Measurements from ENCODE around the gene SGTA. TPM values are rescaled to one million over a fixed set of nuclear protein-coding genes. Genes with fewer than 3 reads are reported as not detected.

Gene SGTA
- total and polyA plus RNA-seq, 2 experiments from 2014 or later, result 71.6 to 102 TPM

- Histone ChIP-seq H3K36me3 (ENCODE audit: insufficient read depth) (no peaks in the 10 kb centered on the region), H3F3A (replicated peaks; ENCODE audit: low read depth) (no peaks in the 10 kb centered on the region), H2AFZ (no peak overlapping the region), H3K27ac (ENCODE audit: low read depth) (peak overlapping the region; percentile 63; the same call in 1 of the 2 replicates), H3K9me2 (ENCODE audit: insufficient read depth) (no peaks in the 10 kb centered on the region), H3K4me3 (no peak overlapping the region), H3K4me2 (no peak overlapping the region), H4K20me1 (replicated peaks; ENCODE audit: insufficient read depth) (peaks cover 62% of the 10 kb centered on the region), H3K4me1 (ENCODE audit: insufficient read depth) (no peaks in the 10 kb centered on the region), H3K79me2 (replicated peaks; ENCODE audit: insufficient read depth) (peaks cover 87% of the 10 kb centered on the region), H3K27me3 (ENCODE audit: insufficient read depth) (no peaks in the 10 kb centered on the region)
- ATAC-seq, result no peak
- TF ChIP-seq NANOG (IDR thresholded peaks at IDR 0.05; ENCODE audit: borderline replicate concordance) (no peak), JUNB (IDR thresholded peaks at IDR 0.05; ENCODE audit: unreplicated experiment) (no peak), STAT1 (IDR thresholded peaks at IDR 0.05; ENCODE audit: unreplicated experiment) (no peak)
- Mint-ChIP-seq H3K4me1 (no peaks in the 10 kb centered on the region), H3K4me3 (no peak overlapping the region), H3K27me3 (ENCODE audit: insufficient read depth, low read depth, poor library complexity) (peaks cover 4% of the 10 kb centered on the region), H3K9me3 (no peaks in the 10 kb centered on the region), H3K27ac (no peak overlapping the region), H3K36me3 (ENCODE audit: low read depth) (peaks cover 21% of the 10 kb centered on the region)
- no peak for DNase-seq (ENCODE audit: low spot score)
Measured at GRCh38 chr19:2775556-2776430, 7.3 kb downstream of the SGTA start.

DNA sequence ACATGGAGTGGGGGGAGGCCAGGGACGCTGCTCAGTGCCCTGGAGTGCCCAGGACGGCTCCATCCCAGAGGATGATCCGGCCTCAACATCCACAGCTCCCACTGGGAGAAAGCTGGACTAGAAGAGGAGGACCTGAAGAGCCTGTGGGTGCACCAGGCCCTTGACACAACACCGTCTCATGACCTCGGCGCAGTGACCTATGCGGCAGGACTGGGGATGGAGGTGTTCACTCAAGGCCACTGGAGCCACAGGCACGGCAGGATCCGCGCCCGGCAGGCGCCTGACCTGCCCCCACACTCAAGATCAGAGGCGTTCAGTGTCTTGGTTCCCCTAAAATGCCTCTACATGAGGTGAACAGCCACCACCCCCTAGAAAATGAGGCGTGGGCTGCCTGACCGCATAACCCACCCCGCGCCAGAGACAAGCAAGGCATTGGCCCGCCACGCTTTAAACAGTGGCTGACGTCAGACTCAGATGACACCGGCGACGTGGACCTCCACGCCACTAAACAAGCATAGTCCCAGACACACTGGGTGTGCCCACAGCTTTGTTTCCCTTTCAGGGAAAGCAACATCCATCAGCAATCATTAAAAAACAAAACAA is 8.0 kb downstream of the SGTA start:
- H4K20me1 ChIP-seq (replicated peaks; ENCODE audit: insufficient read depth), result peaks cover 55% of the 10 kb centered on the region
- no peaks in the 10 kb centered on the region for H3K9me2 ChIP-seq (ENCODE audit: insufficient read depth)
- H3K4me3 ChIP-seq, result no peak overlapping the region
- no peaks in the 10 kb centered on the region for H3K27me3 ChIP-seq (ENCODE audit: insufficient read depth)
- H2AFZ ChIP-seq, result no peak overlapping the region
- H3K27ac Mint-ChIP-seq, result no peak overlapping the region
- H3K4me3 Mint-ChIP-seq, result no peak overlapping the region
- no peak overlapping the region for H3K4me2 ChIP-seq
- peaks cover 6% of the 10 kb centered on the region for H3K27me3 Mint-ChIP-seq (ENCODE audit: insufficient read depth, low read depth, poor library complexity)
- H3K4me1 ChIP-seq (ENCODE audit: insufficient read depth), result no peaks in the 10 kb centered on the region
- DNase-seq (ENCODE audit: low spot score) (no peak), ATAC-seq (no peak)
- H3K9me3 Mint-ChIP-seq, result no peaks in the 10 kb centered on the region
- no peaks in the 10 kb centered on the region for H3K36me3 ChIP-seq (ENCODE audit: insufficient read depth)
- H3K27ac ChIP-seq (ENCODE audit: low read depth), result no peak overlapping the region
- peaks cover 87% of the 10 kb centered on the region for H3K79me2 ChIP-seq (replicated peaks; ENCODE audit: insufficient read depth)
- H3F3A ChIP-seq (replicated peaks; ENCODE audit: low read depth), result no peaks in the 10 kb centered on the region
- no peaks in the 10 kb centered on the region for H3K4me1 Mint-ChIP-seq
- H3K36me3 Mint-ChIP-seq (ENCODE audit: low read depth), result peaks cover 15% of the 10 kb centered on the region
- TF ChIP-seq POLR2AphosphoS5 (IDR thresholded peaks at IDR 0.05; ENCODE audit: low read depth) (no peak), NANOG (IDR thresholded peaks at IDR 0.05; ENCODE audit: borderline replicate concordance) (no peak), ETS1 (IDR thresholded peaks at IDR 0.05) (no peak), CREB1 (CRISPR knock-in tag; IDR thresholded peaks at IDR 0.05; ENCODE audit: low read depth) (no peak), ZNF114 (CRISPR knock-in tag; IDR thresholded peaks at IDR 0.05) (no peak), JUNB (IDR thresholded peaks at IDR 0.05; ENCODE audit: unreplicated experiment) (no peak), STAT1 (IDR thresholded peaks at IDR 0.05; ENCODE audit: unreplicated experiment) (no peak)
- TF ChIP-seq, protein P1, sequence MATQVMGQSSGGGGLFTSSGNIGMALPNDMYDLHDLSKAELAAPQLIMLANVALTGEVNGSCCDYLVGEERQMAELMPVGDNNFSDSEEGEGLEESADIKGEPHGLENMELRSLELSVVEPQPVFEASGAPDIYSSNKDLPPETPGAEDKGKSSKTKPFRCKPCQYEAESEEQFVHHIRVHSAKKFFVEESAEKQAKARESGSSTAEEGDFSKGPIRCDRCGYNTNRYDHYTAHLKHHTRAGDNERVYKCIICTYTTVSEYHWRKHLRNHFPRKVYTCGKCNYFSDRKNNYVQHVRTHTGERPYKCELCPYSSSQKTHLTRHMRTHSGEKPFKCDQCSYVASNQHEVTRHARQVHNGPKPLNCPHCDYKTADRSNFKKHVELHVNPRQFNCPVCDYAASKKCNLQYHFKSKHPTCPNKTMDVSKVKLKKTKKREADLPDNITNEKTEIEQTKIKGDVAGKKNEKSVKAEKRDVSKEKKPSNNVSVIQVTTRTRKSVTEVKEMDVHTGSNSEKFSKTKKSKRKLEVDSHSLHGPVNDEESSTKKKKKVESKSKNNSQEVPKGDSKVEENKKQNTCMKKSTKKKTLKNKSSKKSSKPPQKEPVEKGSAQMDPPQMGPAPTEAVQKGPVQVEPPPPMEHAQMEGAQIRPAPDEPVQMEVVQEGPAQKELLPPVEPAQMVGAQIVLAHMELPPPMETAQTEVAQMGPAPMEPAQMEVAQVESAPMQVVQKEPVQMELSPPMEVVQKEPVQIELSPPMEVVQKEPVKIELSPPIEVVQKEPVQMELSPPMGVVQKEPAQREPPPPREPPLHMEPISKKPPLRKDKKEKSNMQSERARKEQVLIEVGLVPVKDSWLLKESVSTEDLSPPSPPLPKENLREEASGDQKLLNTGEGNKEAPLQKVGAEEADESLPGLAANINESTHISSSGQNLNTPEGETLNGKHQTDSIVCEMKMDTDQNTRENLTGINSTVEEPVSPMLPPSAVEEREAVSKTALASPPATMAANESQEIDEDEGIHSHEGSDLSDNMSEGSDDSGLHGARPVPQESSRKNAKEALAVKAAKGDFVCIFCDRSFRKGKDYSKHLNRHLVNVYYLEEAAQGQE (IDR thresholded peaks at IDR 0.05; ENCODE audit: unreplicated experiment), result no peak
